H9 (cell line): ENCODE measurements around the gene EPB41L2. TPM values are rescaled to one million over a fixed set of nuclear protein-coding genes. Genes with fewer than 3 reads are reported as not detected.

Experiments
- DNase-seq: peaks from one replicate; pipeline ENCODE4 v3.0.0-alpha.2; 2017
- H2AFZ ChIP-seq: one replicate; pipeline ENCODE4 v1.6.1; 2013; ENCODE audit warnings: mild to moderate bottlenecking, low read length, control low read depth, moderate library complexity
- H2AK5ac ChIP-seq: 2 replicates; pipeline ENCODE4 v1.6.1; 2013; ENCODE audit warnings: low read length, control low read depth, mixed read lengths; ENCODE audit not compliant: insufficient read length
- H2BK120ac ChIP-seq: one replicate; pipeline ENCODE4 v1.6.1; 2013; ENCODE audit warnings: low read depth, mild to moderate bottlenecking, low read length, control low read depth, inconsistent platforms; ENCODE audit not compliant: poor library complexity, severe bottlenecking
- H2BK12ac ChIP-seq: 2 replicates; pipeline ENCODE4 v1.6.1; 2013; ENCODE audit warnings: low read length, control low read depth, mixed read lengths, low read depth; ENCODE audit not compliant: insufficient read length
- H2BK15ac ChIP-seq: 2 replicates; pipeline ENCODE4 v1.6.1; 2013; ENCODE audit warnings: low read depth, low read length, control low read depth
- H2BK20ac ChIP-seq: one replicate; pipeline ENCODE4 v1.6.1; 2013; ENCODE audit warnings: low read depth, mild to moderate bottlenecking, low read length, control low read depth, inconsistent platforms; ENCODE audit not compliant: poor library complexity, severe bottlenecking
- H2BK5ac ChIP-seq: 2 replicates; pipeline ENCODE4 v1.6.1; 2013; ENCODE audit warnings: low read length, control low read depth, mixed read lengths; ENCODE audit not compliant: insufficient read length
- H3K14ac ChIP-seq: 2 replicates; pipeline ENCODE4 v1.6.1; 2013; ENCODE audit warnings: low read length, control low read depth; ENCODE audit not compliant: insufficient read depth
- H3K18ac ChIP-seq: 2 replicates; pipeline ENCODE4 v1.6.1; 2013; ENCODE audit warnings: low read depth, mild to moderate bottlenecking, mixed read lengths, low read length, control low read depth; ENCODE audit not compliant: insufficient read length
- H3K23ac ChIP-seq: 2 replicates; pipeline ENCODE4 v1.6.1; 2013; ENCODE audit warnings: low read length, control low read depth, mixed read lengths, low read depth; ENCODE audit not compliant: insufficient read length
- H3K23me2 ChIP-seq: 2 replicates; pipeline ENCODE4 v1.6.1; 2013; ENCODE audit warnings: low read depth, mild to moderate bottlenecking, mixed read lengths, low read length, control low read depth; ENCODE audit not compliant: insufficient read length, poor library complexity, severe bottlenecking
- H3K27ac ChIP-seq: 2 replicates; pipeline ENCODE4 v1.5.1; 2013; ENCODE audit warnings: low read length, control low read depth, mixed read lengths, low read depth; ENCODE audit not compliant: insufficient read length
- H3K27me3 ChIP-seq: 2 replicates; pipeline ENCODE4 v1.6.1; 2013; ENCODE audit warnings: low read length, control low read depth, inconsistent platforms; ENCODE audit not compliant: insufficient read depth
- H3K4ac ChIP-seq: 2 replicates; pipeline ENCODE4 v1.6.1; 2013; ENCODE audit warnings: low read depth, mild to moderate bottlenecking, control low read depth, inconsistent platforms, low read length, moderate library complexity
- H3K4me1 ChIP-seq: 2 replicates; pipeline ENCODE4 v1.6.1; 2013; ENCODE audit warnings: low read length, control low read depth, inconsistent platforms; ENCODE audit not compliant: insufficient read depth
- H3K4me2 ChIP-seq: 2 replicates; pipeline ENCODE4 v1.6.1; 2013; ENCODE audit warnings: low read length, control low read depth, mixed read lengths; ENCODE audit not compliant: insufficient read length, insufficient read depth
- H3K56ac ChIP-seq: 2 replicates; pipeline ENCODE4 v1.6.1; 2013; ENCODE audit warnings: low read depth, mild to moderate bottlenecking, mixed read lengths, low read length, control low read depth; ENCODE audit not compliant: insufficient read length
- H3K79me1 ChIP-seq: 2 replicates; pipeline ENCODE4 v1.6.1; 2013; ENCODE audit warnings: low read depth, mild to moderate bottlenecking, moderate library complexity, low read length, control low read depth, inconsistent platforms; ENCODE audit not compliant: insufficient read depth, poor library complexity, severe bottlenecking
- H3K79me2 ChIP-seq: 2 replicates; pipeline ENCODE4 v1.6.1; 2013; ENCODE audit warnings: low read length, control low read depth, inconsistent platforms; ENCODE audit not compliant: insufficient read depth
- H3K9ac ChIP-seq: 2 replicates; pipeline ENCODE4 v1.6.1; 2013; ENCODE audit warnings: low read length, control low read depth, mixed read lengths; ENCODE audit not compliant: insufficient read length; ENCODE audit errors: extremely low read depth
- H3K9me3 ChIP-seq: one replicate; pipeline ENCODE4 v1.6.1; 2013; ENCODE audit warnings: low read depth, low read length, inconsistent platforms; ENCODE audit not compliant: control insufficient read depth
- H3T11ph ChIP-seq: one replicate; pipeline ENCODE4 v1.6.1; 2013; ENCODE audit warnings: mild to moderate bottlenecking, low read length, control low read depth, inconsistent platforms
- H4K20me1 ChIP-seq: one replicate; pipeline ENCODE4 v1.6.1; 2013; ENCODE audit not compliant: control insufficient read depth, insufficient read length, insufficient read depth
- H4K5ac ChIP-seq: 2 replicates; pipeline ENCODE4 v1.6.1; 2013; ENCODE audit warnings: low read depth, mild to moderate bottlenecking, mixed read lengths, low read length, control low read depth; ENCODE audit not compliant: insufficient read length
- H4K8ac ChIP-seq: replicated peaks from 2 replicates; pipeline ENCODE4 v1.6.1; 2013; ENCODE audit warnings: low read length, control low read depth, mixed read lengths, low read depth; ENCODE audit not compliant: insufficient read length
- H4K91ac ChIP-seq: 2 replicates; pipeline ENCODE4 v1.6.1; 2013; ENCODE audit warnings: low read depth, mild to moderate bottlenecking, moderate library complexity, mixed read lengths, low read length, control low read depth; ENCODE audit not compliant: insufficient read length
- H3K27ac Mint-ChIP-seq, 3 experiments: 2 replicates in 2 of 3; 3 replicates in 1 of 3; pipeline ENCODE4 v1.8.0; 2020 to 2021; ENCODE audit warnings: mixed read lengths in 3 of 3, mild to moderate bottlenecking in 1 of 3, moderate library complexity in 1 of 3
- H3K27me3 Mint-ChIP-seq: 2 replicates; pipeline ENCODE4 v1.8.0; 2021; ENCODE audit warnings: low read depth, mild to moderate bottlenecking, moderate library complexity, mixed read lengths
- H3K36me3 Mint-ChIP-seq, 3 experiments: 2 replicates in 2 of 3; 3 replicates in 1 of 3; pipeline ENCODE4 v1.8.0; 2020 to 2021; ENCODE audit warnings: low read depth in 3 of 3, mixed read lengths in 3 of 3; ENCODE audit not compliant: insufficient read depth in 1 of 3
- H3K4me1 Mint-ChIP-seq, 2 experiments: 2 replicates each; pipeline ENCODE4 v1.8.0; 2020; ENCODE audit warnings: mixed read lengths in 2 of 2
- H3K4me3 Mint-ChIP-seq, 2 experiments: 2 replicates in 1 of 2; 3 replicates in 1 of 2; pipeline ENCODE4 v1.8.0; 2020 to 2021; ENCODE audit warnings: mild to moderate bottlenecking in 2 of 2, mixed read lengths in 2 of 2, moderate library complexity in 1 of 2
- H3K9me3 Mint-ChIP-seq, 2 experiments: 2 replicates in 1 of 2; 3 replicates in 1 of 2; pipeline ENCODE4 v1.8.0; 2020; ENCODE audit warnings: mild to moderate bottlenecking in 2 of 2, mixed read lengths in 2 of 2, moderate library complexity in 1 of 2
- WGBS: extraction: QIAGEN DNeasy Blood & Tissue Kit; methylation state at CpG from one replicate; pipeline ENCODE4 v1.1.7; 2013; ENCODE audit warnings: missing lambda C conversion rate, low lambda C conversion rate, mixed read lengths; ENCODE audit not compliant: insufficient read length; ENCODE audit errors: extremely low coverage; 5-methylcytosine and 5-hydroxymethylcytosine counted together
- total RNA-seq: library from RNA; stranded (reverse); gene quantifications from 2 replicates; pipeline ENCODE4 v1.2.1, GENCODE V29; 2021
- TF ChIP-seq, protein P1 (sequence below): fragments of 200-600 bp; sonication (generic); conservative IDR thresholded peaks from 3 replicates; pipeline ENCODE4 v1.8.0; 2021; ENCODE audit warnings: antibody characterized with exemption, mild to moderate bottlenecking

EPB41L2 gene
- total RNA-seq, 1 experiment from 2014 or later, result 90.2 TPM

DNA sequence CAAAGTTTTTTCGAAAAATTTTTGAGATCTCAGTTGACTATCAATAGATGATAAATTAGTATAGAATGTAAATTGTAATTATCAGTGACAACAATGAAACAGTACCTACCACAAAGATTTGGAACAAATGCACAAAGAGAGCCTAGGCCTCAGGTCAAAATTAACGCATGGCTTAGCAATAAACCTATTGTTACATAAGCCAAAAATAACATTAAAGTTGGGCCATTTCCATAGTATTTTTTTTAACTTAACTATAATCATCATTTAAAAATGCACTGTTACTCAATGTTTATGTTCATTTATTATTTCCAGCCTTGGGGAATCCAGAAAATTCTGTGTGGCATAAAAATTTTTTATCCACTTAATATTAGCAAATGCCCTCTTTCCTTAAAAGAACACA, 117.0 kb downstream of the EPB41L2 start:
- Histone ChIP-seq H3K79me1 (no peaks in the 10 kb centered on the region), H2AFZ (no peak overlapping the region), H3T11ph (no peak overlapping the region), H4K8ac (no peak overlapping the region), H2AK5ac (no peak overlapping the region), H3K27me3 (no peaks in the 10 kb centered on the region), H3K4ac (no peak overlapping the region), H3K14ac (no peak overlapping the region), H2BK5ac (no peak overlapping the region), H2BK15ac (no peak overlapping the region), H3K56ac (no peak overlapping the region), H3K9me3 (no peaks in the 10 kb centered on the region), H4K5ac (no peak overlapping the region), H3K4me2 (no peak overlapping the region), H4K20me1 (no peaks in the 10 kb centered on the region), H3K18ac (no peak overlapping the region), H4K91ac (no peak overlapping the region), H2BK120ac (no peak overlapping the region), H2BK20ac (no peak overlapping the region), H3K23ac (no peak overlapping the region), H3K79me2 (no peaks in the 10 kb centered on the region), H3K23me2 (no peaks in the 10 kb centered on the region), H3K4me1 (peaks cover 6% of the 10 kb centered on the region; the same call in 1 of the 2 replicates), H3K27ac (no peak overlapping the region), H3K9ac (no peak overlapping the region), H2BK12ac (no peak overlapping the region)
- H3K27ac Mint-ChIP-seq, result no peak overlapping the region
- no CpG with 5 or more reads among the region's 2 CpGs for whole genome bisulfite sequencing
- peaks cover 0 to 5% (median 3%) of the 10 kb centered on the region in 3 experiments; a peak in 3 of 7 replicates for H3K36me3 Mint-ChIP-seq
- TF ChIP-seq, protein P1, sequence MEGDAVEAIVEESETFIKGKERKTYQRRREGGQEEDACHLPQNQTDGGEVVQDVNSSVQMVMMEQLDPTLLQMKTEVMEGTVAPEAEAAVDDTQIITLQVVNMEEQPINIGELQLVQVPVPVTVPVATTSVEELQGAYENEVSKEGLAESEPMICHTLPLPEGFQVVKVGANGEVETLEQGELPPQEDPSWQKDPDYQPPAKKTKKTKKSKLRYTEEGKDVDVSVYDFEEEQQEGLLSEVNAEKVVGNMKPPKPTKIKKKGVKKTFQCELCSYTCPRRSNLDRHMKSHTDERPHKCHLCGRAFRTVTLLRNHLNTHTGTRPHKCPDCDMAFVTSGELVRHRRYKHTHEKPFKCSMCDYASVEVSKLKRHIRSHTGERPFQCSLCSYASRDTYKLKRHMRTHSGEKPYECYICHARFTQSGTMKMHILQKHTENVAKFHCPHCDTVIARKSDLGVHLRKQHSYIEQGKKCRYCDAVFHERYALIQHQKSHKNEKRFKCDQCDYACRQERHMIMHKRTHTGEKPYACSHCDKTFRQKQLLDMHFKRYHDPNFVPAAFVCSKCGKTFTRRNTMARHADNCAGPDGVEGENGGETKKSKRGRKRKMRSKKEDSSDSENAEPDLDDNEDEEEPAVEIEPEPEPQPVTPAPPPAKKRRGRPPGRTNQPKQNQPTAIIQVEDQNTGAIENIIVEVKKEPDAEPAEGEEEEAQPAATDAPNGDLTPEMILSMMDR, result no peak
- H3K4me1 Mint-ChIP-seq, result peaks cover 17 to 21% of the 10 kb centered on the region in 2 experiments
- no peak for DNase-seq
- H3K9me3 Mint-ChIP-seq, result no peaks in the 10 kb centered on the region
- H3K27me3 Mint-ChIP-seq, result no peaks in the 10 kb centered on the region
- no peak overlapping the region for H3K4me3 Mint-ChIP-seq
